Erythroblast (primary cell): ENCODE results near the gene ANK2.

Experiments
- GATA1 ChIP-seq: IDR thresholded peaks from 2 replicates; pipeline ENCODE4 v1.6.1; 2011; ENCODE audit warnings: low read depth, mild to moderate bottlenecking, control low read depth, low read length, moderate library complexity
- POLR2A ChIP-seq: IDR thresholded peaks from 2 replicates; pipeline ENCODE4 v1.6.1; 2011; ENCODE audit warnings: mild to moderate bottlenecking, low read length

DNA sequence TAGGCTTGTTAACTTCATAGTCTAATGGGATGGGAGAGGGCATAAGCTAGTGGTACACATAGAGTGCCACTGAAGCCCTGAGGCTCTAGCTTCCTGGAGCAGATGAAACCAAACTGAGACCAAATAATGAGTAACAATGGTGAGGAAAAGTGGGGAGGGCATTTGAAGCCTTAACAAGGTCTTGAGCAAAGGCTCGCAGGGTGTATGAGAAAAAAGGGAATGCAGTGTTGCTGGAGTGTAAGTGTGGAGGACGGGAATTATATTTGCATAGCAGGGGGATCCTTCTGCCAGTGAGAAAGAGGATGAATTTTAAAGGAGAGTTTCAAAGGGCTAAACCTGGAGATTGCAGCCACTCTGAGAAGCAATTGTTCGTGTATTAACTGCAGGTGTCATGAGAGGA is 263.1 kb downstream of the ANK2 start:
- TF ChIP-seq POLR2A (no peak), GATA1 (no peak)
